HT1080 (cell line): ENCODE results near the gene CDC42BPG. TPM values are rescaled to one million over a fixed set of nuclear protein-coding genes. Genes with fewer than 3 reads are reported as not detected.
A peak's percentile ranks its signal among the peaks of the same experiment; 100 is the strongest.

Experiments used
- DNase-seq: peaks from one replicate; pipeline ENCODE4 v3.0.0-alpha.2; 2015; ENCODE audit warnings: low read depth
- total RNA-seq: library from RNA; depleted of rRNA; stranded (reverse); fragments of >200 nt; shearing (Covaris generic); gene quantifications from 2 replicates; pipeline ENCODE4 v1.2.3, GENCODE V29; 2014

Gene CDC42BPG
- total RNA-seq, 1 experiment from 2014 or later, result 0.23 TPM

- DNase-seq, result no peak
These were observed 39.9 kb downstream of the CDC42BPG start for GRCh38 chr11:64804346-64805210.

GRCh38 chr11:64803846-64804345 is 40.6 kb downstream of the CDC42BPG start:
- DNase-seq, result no peak

GRCh38 chr11:64803158-64803845 is 41.2 kb downstream of the CDC42BPG start, which contains the start of gene MAP4K2:
TSS of gene MAP4K2 (minus strand) at chr11:64803214. CDS start at chr11:64803149, 65 bp downstream.
- DNase-seq, result peak; percentile 75

GRCh38 chr11:64802370-64803157 is 41.9 kb downstream of the CDC42BPG start:
- DNase-seq, result no peak

GRCh38 chr11:64801561-64802369 is 42.7 kb downstream of the CDC42BPG start:
- DNase-seq, result no peak

- no peak for DNase-seq
These were observed 43.3 kb downstream of the CDC42BPG start for GRCh38 chr11:64801158-64801464.

GRCh38 chr11:64800303-64801157 is 43.9 kb downstream of the CDC42BPG start:
- no peak for DNase-seq

GRCh38 chr11:64799623-64800302 is 44.7 kb downstream of the CDC42BPG start:
- DNase-seq, result peak; percentile 19

- no peak for DNase-seq
These were observed 45.2 kb downstream of the CDC42BPG start for GRCh38 chr11:64799256-64799622.

GRCh38 chr11:64796757-64797541 is 47.5 kb downstream of the CDC42BPG start:
- DNase-seq, result no peak

- DNase-seq, result no peak
These were observed 48.3 kb downstream of the CDC42BPG start for GRCh38 chr11:64796047-64796756.

- no peak for DNase-seq
These were observed 49.9 kb downstream of the CDC42BPG start for GRCh38 chr11:64794526-64794925.

- no peak for DNase-seq
These were observed 50.9 kb downstream of the CDC42BPG start for GRCh38 chr11:64793271-64794160.

- DNase-seq, result no peak
These were observed 52.0 kb downstream of the CDC42BPG start for GRCh38 chr11:64792482-64792881.

- no peak for DNase-seq
These were observed 52.6 kb downstream of the CDC42BPG start for GRCh38 chr11:64791781-64792291.
